Spleen (tissue), 11 donors: ENCODE measurements around the gene CADPS2. TPM values are rescaled to one million over a fixed set of nuclear protein-coding genes. Genes with fewer than 3 reads are reported as not detected.

Experiments used
- DNase-seq: peaks from one replicate; pipeline ENCODE4 v3.0.0-alpha.2; 2020
- H3K27ac ChIP-seq, 8 donors: fragments of 200-600 bp; sonication (generic) in 7 of 8; 1 replicate in 4 of 8; 2 replicates in 4 of 8; pipeline versions ENCODE4 v1.5.0 to v1.8.0; 2016 to 2021; ENCODE audit warnings: inconsistent platforms in 4 of 8, mild to moderate bottlenecking in 4 of 8, moderate library complexity in 1 of 8
- H3K27me3 ChIP-seq, 7 donors: fragments of 200-600 bp; sonication (generic) in 6 of 7; replicated peaks in 1 of 7; 1 replicate in 4 of 7; 2 replicates in 3 of 7; pipeline versions ENCODE4 v1.5.0 to v1.8.0; 2016 to 2021; ENCODE audit warnings: inconsistent platforms in 3 of 7, mild to moderate bottlenecking in 1 of 7
- H3K36me3 ChIP-seq, 6 donors: fragments of 200-600 bp; sonication (generic) in 5 of 6; 1 replicate in 4 of 6; 2 replicates in 2 of 6; pipeline versions ENCODE4 v1.5.0 to v1.8.0; 2016 to 2021; ENCODE audit warnings: inconsistent platforms in 2 of 6
- H3K4me1 ChIP-seq, 6 donors: fragments of 200-600 bp; sonication (generic) in 5 of 6; 1 replicate in 3 of 6; 2 replicates in 3 of 6; pipeline versions ENCODE4 v1.5.0 to v1.8.0; 2016 to 2021; ENCODE audit warnings: inconsistent platforms in 3 of 6
- H3K4me3 ChIP-seq, 8 donors: fragments of 200-600 bp; sonication (generic) in 7 of 8; 1 replicate in 4 of 8; 2 replicates in 4 of 8; pipeline versions ENCODE4 v1.5.0 to v1.8.0; 2016 to 2021; ENCODE audit warnings: inconsistent platforms in 4 of 8, mild to moderate bottlenecking in 4 of 8, moderate library complexity in 2 of 8
- H3K9me3 ChIP-seq, 8 donors: fragments of 200-600 bp; sonication (generic) in 7 of 8; 1 replicate in 4 of 8; 2 replicates in 4 of 8; pipeline versions ENCODE4 v1.5.0 to v1.8.0; 2016 to 2021; ENCODE audit warnings: inconsistent platforms in 4 of 8
- POLR2A ChIP-seq, 3 donors: fragments of 450-650 bp; IDR thresholded peaks; one replicate each; pipeline ENCODE4 v1.5.1; 2017; ENCODE audit warnings: antibody characterized with exemption in 3 of 3, mild to moderate bottlenecking in 1 of 3
- POLR2AphosphoS5 ChIP-seq, 3 donors: sonication (generic); formaldehyde crosslinking; IDR thresholded peaks; one replicate each; pipeline ENCODE4 v1.5.1; 2017; ENCODE audit warnings: antibody characterized with exemption in 3 of 3
- WGBS, 5 donors: extraction: QIAGEN DNeasy Blood & Tissue Kit in 3 of 5; methylation state at CpG; one replicate each; pipeline versions ENCODE4 v1.1.5 to v1.1.7; 2013 to 2018; 5-methylcytosine and 5-hydroxymethylcytosine counted together
- intact Hi-C: fragments of 100-400 bp; cut with DNase I; formaldehyde crosslinking; loops from one replicate; pipeline ENCODE4 v1.15.0; 2023; ENCODE audit warnings: low total_unique reads
- polyA plus RNA-seq, 3 donors: library from polyadenylated mRNA; stranded (reverse); fragments of 200-250 nt; gene quantifications; one replicate each; pipeline ENCODE4 v1.2.1, GENCODE V29; 2013
- total RNA-seq, 7 donors: library from RNA; depleted of rRNA in 3 of 7; stranded (reverse); fragments of >200 nt in 3 of 7; fragmentation: NEBNext Ultra II Directional in 4 of 7; extraction: Animal tissue kit (Norgen Biotek cat#: 25700) in 4 of 7; gene quantifications; one replicate each; pipeline versions ENCODE4 v1.1.0 to v1.2.1, GENCODE V29; 2016 to 2021
- TF ChIP-seq, protein P1 (sequence below), 11 experiments: fragments of 200-600 bp in 7 of 11; fragments of 450-650 bp in 4 of 11; sonication (generic) in 4 of 11; IDR thresholded peaks in 8 of 11; conservative IDR thresholded peaks in 3 of 11; 1 replicate in 7 of 11; 2 replicates in 4 of 11; pipeline versions ENCODE4 v1.4.0 to v1.8.0; 2016 to 2021; ENCODE audit warnings: antibody characterized with exemption in 11 of 11, inconsistent platforms in 4 of 11, mild to moderate bottlenecking in 1 of 11
- donor health status: healthy with polysubstance abuse.
- donor health status: DM: no; HTN: no; CAD: no; lungs with moderate emphysema.
- donor health status: DM: no; HTN: no; CAD: no.
- donor health status: Bipolar disorder and iron deficiency.
- donor health status: healthy.
- donor health status: DM: no; HTN: no; CAD: no.
- donor health status: DM: yes; HTN: yes; CAD: no.

The CADPS2 gene
- total and polyA plus RNA-seq, 10 donors = 2.4 to 19.3 (median 11.7) TPM

DNA sequence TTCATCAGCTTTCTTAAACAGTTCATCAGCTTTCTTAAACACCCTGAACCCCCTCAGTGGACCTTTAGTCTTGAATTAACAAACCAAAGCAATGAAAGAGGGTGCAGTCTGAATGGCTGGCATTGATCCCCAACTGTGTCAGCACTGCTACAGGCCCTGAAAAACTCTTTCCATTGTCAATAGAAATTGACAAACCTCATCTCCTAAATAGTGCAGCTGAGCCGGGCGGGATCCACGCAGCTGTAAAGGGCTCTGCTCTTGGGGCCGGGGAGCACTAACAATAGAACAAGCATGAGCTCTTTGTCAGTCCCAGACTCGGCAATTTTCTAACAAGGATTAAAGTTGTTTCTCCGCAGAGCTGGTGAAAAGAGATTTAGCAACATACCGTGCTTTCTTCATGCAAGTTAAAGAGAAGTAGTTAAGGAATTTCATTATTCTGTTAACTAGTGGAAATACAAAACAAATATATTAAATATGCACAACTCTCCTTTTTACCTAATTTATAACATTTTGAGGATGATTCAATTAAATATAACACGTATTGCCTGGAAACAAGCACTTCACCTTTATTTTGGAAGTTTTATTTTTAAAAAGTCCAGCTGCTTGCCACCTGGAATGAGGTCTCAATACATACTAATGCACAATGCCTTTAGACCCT lies 557.0 kb downstream of the CADPS2 start:
- DNase-seq = no peak
- TF ChIP-seq, protein P1, sequence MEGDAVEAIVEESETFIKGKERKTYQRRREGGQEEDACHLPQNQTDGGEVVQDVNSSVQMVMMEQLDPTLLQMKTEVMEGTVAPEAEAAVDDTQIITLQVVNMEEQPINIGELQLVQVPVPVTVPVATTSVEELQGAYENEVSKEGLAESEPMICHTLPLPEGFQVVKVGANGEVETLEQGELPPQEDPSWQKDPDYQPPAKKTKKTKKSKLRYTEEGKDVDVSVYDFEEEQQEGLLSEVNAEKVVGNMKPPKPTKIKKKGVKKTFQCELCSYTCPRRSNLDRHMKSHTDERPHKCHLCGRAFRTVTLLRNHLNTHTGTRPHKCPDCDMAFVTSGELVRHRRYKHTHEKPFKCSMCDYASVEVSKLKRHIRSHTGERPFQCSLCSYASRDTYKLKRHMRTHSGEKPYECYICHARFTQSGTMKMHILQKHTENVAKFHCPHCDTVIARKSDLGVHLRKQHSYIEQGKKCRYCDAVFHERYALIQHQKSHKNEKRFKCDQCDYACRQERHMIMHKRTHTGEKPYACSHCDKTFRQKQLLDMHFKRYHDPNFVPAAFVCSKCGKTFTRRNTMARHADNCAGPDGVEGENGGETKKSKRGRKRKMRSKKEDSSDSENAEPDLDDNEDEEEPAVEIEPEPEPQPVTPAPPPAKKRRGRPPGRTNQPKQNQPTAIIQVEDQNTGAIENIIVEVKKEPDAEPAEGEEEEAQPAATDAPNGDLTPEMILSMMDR (IDR thresholded peaks at IDR 0.05 in 8 of 11, conservative IDR thresholded peaks at IDR 0.05 in 3 of 11) = no peak
- Histone ChIP-seq H3K27ac (no peak overlapping the region), H3K4me1 (no peaks in the 10 kb centered on the region), H3K36me3 (no peaks in the 10 kb centered on the region), H3K9me3 (no peaks in the 10 kb centered on the region), H3K27me3 (no peaks in the 10 kb centered on the region), H3K4me3 (no peak overlapping the region)
- 51 to 70% (median 61%) methylated on average over 8 of the region's 8 CpGs for WGBS, 5 donors
- intact Hi-C loops = no loop called here

DNA sequence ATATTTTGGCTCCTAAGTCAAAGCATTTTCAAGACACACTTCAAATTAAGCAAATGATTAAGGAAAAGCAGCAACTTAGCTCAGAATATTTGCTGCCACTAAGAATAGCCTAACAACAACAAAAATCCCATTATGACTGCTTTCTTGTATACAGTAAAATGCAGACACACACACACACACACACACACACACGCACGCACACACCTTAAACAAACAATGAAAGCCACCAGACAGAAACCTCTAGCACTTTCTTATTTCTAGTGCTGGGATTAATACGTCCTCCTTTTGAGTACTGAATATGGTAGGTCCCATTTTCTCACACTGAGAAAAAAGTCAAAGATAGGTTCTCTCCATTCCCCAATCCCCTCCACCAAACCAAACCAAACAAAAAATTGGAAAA lies 558.3 kb downstream of the CADPS2 start:
- Histone ChIP-seq H3K4me3 (no peak overlapping the region), H3K36me3 (no peaks in the 10 kb centered on the region)

DNA sequence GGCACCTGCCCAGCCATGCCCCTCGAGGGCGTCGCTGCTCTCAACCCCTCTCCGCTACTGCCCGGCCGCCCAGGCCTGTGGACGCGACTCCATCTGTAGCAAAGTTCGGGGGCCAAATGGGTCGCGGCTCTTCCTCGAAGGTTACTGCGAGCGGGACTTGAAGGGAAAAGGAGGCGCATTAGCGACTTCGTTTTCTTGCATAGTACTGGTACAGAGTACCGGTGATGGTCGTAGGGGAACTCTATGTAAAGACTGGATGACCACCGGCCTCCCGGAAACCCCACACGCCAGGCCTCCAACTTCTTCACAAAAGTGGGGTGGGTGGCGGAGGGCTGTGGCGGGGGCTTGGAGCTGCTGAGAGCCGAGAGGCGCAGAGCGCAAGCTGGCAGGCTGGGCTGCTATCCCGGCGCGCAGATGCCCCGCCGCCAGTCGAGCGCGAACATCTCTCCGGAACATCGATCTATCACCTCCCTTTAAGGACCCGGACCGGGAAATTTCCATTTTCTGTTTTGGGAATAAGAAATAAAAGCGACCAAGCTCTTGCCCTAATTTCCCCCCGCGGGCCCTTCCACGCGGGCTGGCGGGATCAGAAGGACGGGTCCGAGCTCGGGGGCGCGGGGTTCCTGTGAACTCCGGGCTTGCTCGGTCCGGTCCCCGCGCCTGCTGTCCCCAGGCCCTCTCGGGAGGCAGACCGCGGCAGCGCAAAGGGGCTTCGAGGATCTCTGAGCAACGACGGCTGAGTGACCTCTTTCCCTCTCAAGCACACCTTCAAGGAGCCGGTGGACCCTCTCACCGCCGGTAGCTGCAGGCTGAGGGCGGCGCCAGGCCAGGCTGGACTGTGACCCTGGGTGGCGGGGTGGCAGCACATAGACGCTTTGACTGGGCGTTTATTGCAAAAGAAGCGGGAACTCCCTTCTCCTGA lies 569.5 kb downstream of the CADPS2 start:
- no peak for TF ChIP-seq POLR2A (IDR thresholded peaks at IDR 0.05)
- no peak for TF ChIP-seq POLR2AphosphoS5 (IDR thresholded peaks at IDR 0.05)
- TF ChIP-seq, protein P1 (IDR thresholded peaks at IDR 0.05 in 8 of 11, conservative IDR thresholded peaks at IDR 0.05 in 3 of 11) = no peak
- Histone ChIP-seq H3K27ac (no peak overlapping the region), H3K4me3 (peak overlapping the region in 2 of 8 donors; percentile 10 to 19), H3K9me3 (no peaks in the 10 kb centered on the region), H3K36me3 (no peaks in the 10 kb centered on the region), H3K27me3 (peaks cover 0 to 74% (median 57%) of the 10 kb centered on the region in 7 donors), H3K4me1 (peaks cover 0 to 16% (median 9%) of the 10 kb centered on the region in 6 donors)
- intact Hi-C loops = no loop called here
- DNase-seq = no peak
- 5 to 9% (median 7%) methylated on average over 61 to 71 of the region's 71 CpGs for WGBS, 5 donors

More for the DNA sequence above, 558.3 kb downstream of the CADPS2 start:
- no peak for DNase-seq
- Histone ChIP-seq H3K27me3 (no peaks in the 10 kb centered on the region), H3K9me3 (no peaks in the 10 kb centered on the region), H3K4me1 (no peaks in the 10 kb centered on the region), H3K27ac (no peak overlapping the region)
- 50 to 68% (median 63%) methylated on average over 3 of the region's 3 CpGs for WGBS, 5 donors
- intact Hi-C loops = no loop called here
- TF ChIP-seq POLR2AphosphoS5 (IDR thresholded peaks at IDR 0.05) = no peak
- TF ChIP-seq, protein P1 (IDR thresholded peaks at IDR 0.05 in 8 of 11, conservative IDR thresholded peaks at IDR 0.05 in 3 of 11) = no peak
- no peak for TF ChIP-seq POLR2A (IDR thresholded peaks at IDR 0.05)
